Gastrocnemius medialis (tissue), 4 donors: ENCODE results near the gene MYMX.
A peak's percentile ranks its signal among the peaks of the same experiment; 100 is the strongest.

Experiments used
- POLR2A ChIP-seq, 2 donors: fragments of 450-650 bp; IDR thresholded peaks; one replicate each; pipeline ENCODE4 v1.6.1; 2017; ENCODE audit warnings: antibody characterized with exemption in 2 of 2, mild to moderate bottlenecking in 2 of 2, moderate library complexity in 2 of 2
- TF ChIP-seq, protein P1 (sequence below), 5 experiments: fragments of 450-650 bp in 3 of 5; fragments of 200-600 bp in 2 of 5; sonication (generic) in 2 of 5; IDR thresholded peaks in 4 of 5; conservative IDR thresholded peaks in 1 of 5; 1 replicate in 4 of 5; 2 replicates in 1 of 5; pipeline ENCODE4 v1.5.1; 2016 to 2019; ENCODE audit warnings: antibody characterized with exemption in 5 of 5, mild to moderate bottlenecking in 3 of 5, moderate library complexity in 3 of 5

DNA sequence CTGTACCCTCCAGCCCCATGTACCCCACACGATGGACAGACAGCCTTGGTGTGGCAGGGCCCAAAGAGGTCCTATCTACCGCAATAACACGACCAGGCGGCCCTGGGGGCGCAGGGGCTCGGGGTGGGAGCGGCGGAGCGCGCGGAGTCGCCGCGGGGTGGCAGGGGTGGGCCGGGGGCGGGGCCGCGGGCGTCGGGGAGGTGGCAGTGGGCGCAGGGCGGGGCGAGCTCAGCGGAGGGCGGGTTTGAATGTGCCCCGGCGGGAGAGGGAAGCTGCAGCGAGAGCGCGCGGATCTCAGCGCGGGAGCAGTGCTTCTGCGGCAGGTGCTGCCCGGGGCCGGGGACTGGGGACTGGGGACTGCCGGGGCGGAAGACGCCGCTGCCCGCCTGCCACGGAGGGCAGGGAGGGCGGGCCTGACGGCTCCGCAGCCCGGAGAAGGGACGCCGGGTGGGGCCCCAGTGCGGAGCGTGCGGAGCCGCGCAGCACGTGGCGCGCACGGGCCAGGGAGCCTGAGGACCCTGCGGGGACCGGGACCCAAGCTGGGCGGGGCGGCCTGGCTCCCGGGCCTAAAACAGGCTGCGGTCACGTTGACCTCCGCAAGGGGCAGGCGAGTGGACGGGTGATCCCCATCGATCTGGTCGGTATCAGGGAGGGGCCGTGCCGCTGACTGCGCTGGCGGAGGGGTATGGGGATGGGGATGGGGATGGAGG is 6.7 kb downstream of the MYMX start, which contains the start of gene SLC29A1:
- TF ChIP-seq, protein P1, sequence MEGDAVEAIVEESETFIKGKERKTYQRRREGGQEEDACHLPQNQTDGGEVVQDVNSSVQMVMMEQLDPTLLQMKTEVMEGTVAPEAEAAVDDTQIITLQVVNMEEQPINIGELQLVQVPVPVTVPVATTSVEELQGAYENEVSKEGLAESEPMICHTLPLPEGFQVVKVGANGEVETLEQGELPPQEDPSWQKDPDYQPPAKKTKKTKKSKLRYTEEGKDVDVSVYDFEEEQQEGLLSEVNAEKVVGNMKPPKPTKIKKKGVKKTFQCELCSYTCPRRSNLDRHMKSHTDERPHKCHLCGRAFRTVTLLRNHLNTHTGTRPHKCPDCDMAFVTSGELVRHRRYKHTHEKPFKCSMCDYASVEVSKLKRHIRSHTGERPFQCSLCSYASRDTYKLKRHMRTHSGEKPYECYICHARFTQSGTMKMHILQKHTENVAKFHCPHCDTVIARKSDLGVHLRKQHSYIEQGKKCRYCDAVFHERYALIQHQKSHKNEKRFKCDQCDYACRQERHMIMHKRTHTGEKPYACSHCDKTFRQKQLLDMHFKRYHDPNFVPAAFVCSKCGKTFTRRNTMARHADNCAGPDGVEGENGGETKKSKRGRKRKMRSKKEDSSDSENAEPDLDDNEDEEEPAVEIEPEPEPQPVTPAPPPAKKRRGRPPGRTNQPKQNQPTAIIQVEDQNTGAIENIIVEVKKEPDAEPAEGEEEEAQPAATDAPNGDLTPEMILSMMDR (IDR thresholded peaks at IDR 0.05 in 4 of 5, conservative IDR thresholded peaks at IDR 0.05 in 1 of 5) = peak in 3 of 5 experiments; percentile 17 to 23 (median 22)
- TF ChIP-seq POLR2A (IDR thresholded peaks at IDR 0.05) = peak; percentile 80
